ENCODE results near the gene ONECUT3. TPM values are rescaled to one million over a fixed set of nuclear protein-coding genes. Genes with fewer than 3 reads are reported as not detected.
"Not testable (repeated sequence)": the region's sequence is repeated elsewhere in the genome, so short reads cannot be mapped to it uniquely, and the experiment has no call there.

ONECUT3 gene
- total and polyA plus RNA-seq, 2 donors: under 0.01 to 0.02 TPM

DNA sequence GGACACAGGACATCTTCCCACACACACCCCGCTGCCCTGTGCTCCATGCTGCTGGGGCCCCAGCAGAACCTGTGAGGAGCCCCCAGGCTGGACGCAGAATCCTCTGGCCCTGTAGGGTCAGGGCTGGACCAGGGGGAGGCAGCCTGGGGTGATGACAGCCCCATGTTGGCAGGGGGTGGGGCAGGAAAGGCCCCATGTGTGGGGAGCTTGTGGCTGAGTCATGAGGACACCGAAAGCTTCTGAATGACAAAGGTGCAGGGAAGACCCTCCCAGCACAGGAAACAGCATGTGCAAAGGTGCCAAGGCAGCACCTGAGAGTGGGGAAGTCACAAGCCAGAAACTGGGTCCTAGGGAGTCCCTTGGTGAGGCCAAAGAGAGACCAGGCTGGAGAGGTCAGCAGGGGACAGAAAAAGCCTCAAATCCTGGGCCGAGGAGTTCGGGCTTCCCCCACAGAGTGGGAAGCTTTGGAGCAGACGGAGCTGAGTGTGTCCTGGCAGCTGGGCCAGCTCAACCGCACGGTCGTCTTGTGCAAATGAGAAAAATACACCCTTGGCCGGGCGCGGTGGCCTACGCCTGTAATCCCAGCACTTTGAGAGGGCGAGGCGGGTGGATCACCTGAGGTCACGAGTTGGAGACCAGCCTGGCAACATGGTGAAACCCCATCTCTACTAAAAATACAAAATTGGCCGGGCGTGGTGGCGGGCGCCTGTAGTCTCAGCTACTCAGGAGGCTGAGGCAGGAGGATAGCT lies 41.3 kb downstream of the ONECUT3 start:
- H3K4me1 ChIP-seq (ENCODE audit: control insufficient read depth in 2 of 2, insufficient read depth in 2 of 2, low read length in 2 of 2): peaks cover 4% of the 10 kb centered on the region in 2 donors
- DNase-seq (ENCODE audit: low read depth in 6 of 9, low spot score in 9 of 9): no peak
- 87% methylated on average over 20 of the region's 20 CpGs for WGBS
- no peak overlapping the region for H3K27ac ChIP-seq (ENCODE audit: low read depth in 1 of 2, low read length in 1 of 2)
- H3K4me3 ChIP-seq (ENCODE audit: low read length in 2 of 2): no peak overlapping the region
- H3K27me3 ChIP-seq (ENCODE audit: control insufficient read depth in 2 of 2, insufficient read depth in 1 of 2, low read length in 1 of 2): peaks cover 3 to 59% of the 10 kb centered on the region in 2 donors
- H3K9me3 ChIP-seq (ENCODE audit: control insufficient read depth in 2 of 2, insufficient read depth in 1 of 2, low read length in 1 of 2): peaks cover 0 to 7% of the 10 kb centered on the region in 2 donors
- peaks cover 0 to 2% of the 10 kb centered on the region in 2 donors for H3K36me3 ChIP-seq (ENCODE audit: control insufficient read depth in 2 of 2, insufficient read depth in 2 of 2, low read length in 1 of 2)

DNA sequence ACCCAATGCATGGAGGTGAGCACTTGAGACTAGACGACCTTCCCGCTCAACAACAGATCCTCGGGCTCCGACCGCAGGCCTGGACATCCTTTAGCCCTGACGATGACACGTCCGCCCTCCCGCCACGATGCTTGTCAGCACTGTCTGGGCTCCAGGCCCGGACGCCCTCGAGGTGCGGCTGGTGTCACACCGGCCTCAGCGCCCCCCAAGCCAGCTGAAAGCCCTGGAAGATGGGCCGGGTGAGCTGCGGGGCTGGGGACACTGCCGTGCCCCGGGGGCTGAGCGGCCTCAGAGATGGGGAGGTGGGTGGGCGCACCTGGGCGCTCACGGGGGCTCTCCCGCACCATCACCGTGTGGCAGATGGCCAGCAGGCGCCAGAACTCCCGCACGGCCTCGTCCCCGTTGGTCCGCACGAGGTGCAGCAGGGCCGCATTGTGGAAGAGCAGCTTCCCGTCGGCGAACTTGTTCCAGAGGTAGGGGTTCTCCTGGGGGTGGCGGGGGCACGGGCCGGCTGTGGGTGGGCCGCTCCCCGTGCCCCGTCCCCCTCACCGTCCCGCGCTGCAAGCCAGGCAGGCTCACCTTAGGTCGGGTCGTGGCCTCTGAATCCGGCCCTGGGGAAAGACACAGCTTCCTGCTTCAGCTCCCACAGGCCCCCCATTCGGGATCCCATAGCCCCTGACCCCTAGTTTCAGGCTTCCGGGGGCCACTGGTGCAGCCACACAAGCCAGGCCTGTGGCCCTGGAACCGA lies 43.3 kb downstream of the ONECUT3 start:
- peaks cover 4% of the 10 kb centered on the region in 2 donors for H3K4me1 ChIP-seq (ENCODE audit: control insufficient read depth in 2 of 2, insufficient read depth in 2 of 2, low read length in 2 of 2)
- 78% methylated on average over 52 of the region's 52 CpGs for WGBS
- DNase-seq (ENCODE audit: low read depth in 6 of 9, low spot score in 9 of 9): no peak
- H3K4me3 ChIP-seq (ENCODE audit: low read length in 2 of 2): no peak overlapping the region
- peaks cover 0 to 44% of the 10 kb centered on the region in 2 donors for H3K27me3 ChIP-seq (ENCODE audit: control insufficient read depth in 2 of 2, insufficient read depth in 1 of 2, low read length in 1 of 2)
- no peak overlapping the region for H3K27ac ChIP-seq (ENCODE audit: low read depth in 1 of 2, low read length in 1 of 2)
- H3K36me3 ChIP-seq (ENCODE audit: control insufficient read depth in 2 of 2, insufficient read depth in 2 of 2, low read length in 1 of 2): peaks cover 0 to 12% of the 10 kb centered on the region in 2 donors
- peaks cover 0 to 1% of the 10 kb centered on the region in 2 donors for H3K9me3 ChIP-seq (ENCODE audit: control insufficient read depth in 2 of 2, insufficient read depth in 1 of 2, low read length in 1 of 2)

DNA sequence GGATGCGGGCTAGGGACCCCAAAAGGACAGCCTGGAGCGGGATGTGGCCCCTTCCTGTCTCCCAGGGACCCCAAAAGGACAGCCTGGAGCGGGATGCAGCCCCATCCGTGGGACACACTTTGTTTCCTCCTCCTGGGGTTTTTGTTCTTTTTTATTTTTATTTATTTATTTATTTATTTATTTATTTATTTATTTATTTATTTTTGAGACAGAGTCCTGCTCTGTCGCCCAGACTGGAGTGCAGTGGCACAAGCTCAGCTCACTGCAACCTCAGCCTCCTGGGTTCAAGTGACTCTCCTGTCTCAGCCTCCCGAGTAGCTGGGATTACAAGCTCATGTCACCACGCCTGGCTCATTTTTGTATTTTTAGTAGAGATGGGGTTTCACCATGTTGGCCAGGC lies 44.0 kb downstream of the ONECUT3 start:
- H3K4me3 ChIP-seq (ENCODE audit: low read length in 2 of 2); H3K27ac ChIP-seq (ENCODE audit: low read depth in 1 of 2, low read length in 1 of 2); H3K9me3 ChIP-seq (ENCODE audit: control insufficient read depth in 2 of 2, insufficient read depth in 1 of 2, low read length in 1 of 2); H3K4me1 ChIP-seq (ENCODE audit: control insufficient read depth in 2 of 2, insufficient read depth in 2 of 2, low read length in 2 of 2); DNase-seq (ENCODE audit: low read depth in 6 of 9, low spot score in 9 of 9): not testable (repeated sequence)
- Histone ChIP-seq H3K27me3 (ENCODE audit: control insufficient read depth in 2 of 2, insufficient read depth in 1 of 2, low read length in 1 of 2) (peaks cover 0 to 38% of the 10 kb centered on the region in 2 donors), H3K36me3 (ENCODE audit: control insufficient read depth in 2 of 2, insufficient read depth in 2 of 2, low read length in 1 of 2) (peaks cover 0 to 12% of the 10 kb centered on the region in 2 donors)
- 96% methylated on average over 7 of the region's 7 CpGs for WGBS

DNA sequence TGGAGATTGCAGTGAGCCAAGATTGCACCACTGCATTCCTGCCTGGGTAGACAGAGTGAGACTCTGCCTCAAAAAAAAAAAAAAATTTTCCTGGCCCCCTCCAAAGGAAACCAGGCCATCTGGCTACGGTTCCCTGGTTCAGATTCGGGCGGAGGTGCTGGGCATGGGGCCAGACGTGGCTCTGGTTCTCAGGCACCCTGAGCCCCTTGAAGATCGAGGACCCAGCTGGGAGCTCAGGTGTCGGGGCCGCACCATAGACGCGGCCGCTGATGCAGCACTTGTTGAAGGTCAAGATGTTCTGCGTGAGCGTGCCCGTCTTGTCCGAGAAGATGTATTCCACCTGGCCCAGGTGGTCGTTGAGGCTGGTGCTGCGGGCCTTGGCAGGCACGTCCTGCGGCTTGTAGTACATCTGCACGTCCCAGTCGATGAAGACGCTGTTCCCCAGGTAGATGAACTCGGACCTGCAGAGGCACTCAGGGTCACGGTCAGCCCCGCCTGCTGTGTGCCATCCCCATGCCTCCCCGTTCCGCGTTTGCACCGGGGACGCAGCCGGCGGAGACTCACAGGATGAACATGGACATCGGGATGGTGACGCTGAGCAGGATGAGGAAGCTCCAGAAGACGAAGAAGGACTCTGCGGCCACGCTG lies 46.5 kb downstream of the ONECUT3 start:
- H3K27me3 ChIP-seq (ENCODE audit: control insufficient read depth in 2 of 2, insufficient read depth in 1 of 2, low read length in 1 of 2): peaks cover 0 to 23% of the 10 kb centered on the region in 2 donors
- DNase-seq (ENCODE audit: low read depth in 6 of 9, low spot score in 9 of 9): no peak
- WGBS: 94% methylated on average over 36 of the region's 36 CpGs
- H3K27ac ChIP-seq (ENCODE audit: low read depth in 1 of 2, low read length in 1 of 2): no peak overlapping the region
- H3K9me3 ChIP-seq (ENCODE audit: control insufficient read depth in 2 of 2, insufficient read depth in 1 of 2, low read length in 1 of 2): peaks cover 0 to 1% of the 10 kb centered on the region in 2 donors
- H3K4me3 ChIP-seq (ENCODE audit: low read length in 2 of 2): no peak overlapping the region
- peaks cover 0 to 20% of the 10 kb centered on the region in 2 donors for H3K36me3 ChIP-seq (ENCODE audit: control insufficient read depth in 2 of 2, insufficient read depth in 2 of 2, low read length in 1 of 2)
- H3K4me1 ChIP-seq (ENCODE audit: control insufficient read depth in 2 of 2, insufficient read depth in 2 of 2, low read length in 2 of 2): peaks cover 4% of the 10 kb centered on the region in 2 donors

DNA sequence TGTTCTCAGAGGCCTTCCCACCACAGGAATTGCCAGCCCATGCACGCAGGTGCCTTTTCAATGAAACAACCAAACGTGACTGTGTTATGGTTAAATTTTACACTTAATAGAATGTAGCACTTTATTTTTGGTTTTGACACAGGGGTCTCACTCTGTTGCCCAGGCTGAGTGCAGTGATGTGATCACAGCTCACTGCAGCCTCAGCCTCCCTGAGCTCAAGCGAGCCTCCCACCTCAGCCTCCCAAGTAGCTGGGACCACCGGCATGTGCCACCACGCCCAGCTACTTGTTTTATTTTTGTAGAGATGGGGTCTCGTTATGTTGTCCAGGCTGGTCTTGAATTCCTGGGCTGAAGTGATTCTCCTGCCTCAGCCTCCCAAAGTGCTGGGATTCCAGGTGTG lies 51.6 kb downstream of the ONECUT3 start:
- WGBS: 99% methylated on average over 6 of the region's 6 CpGs
- Histone ChIP-seq H3K4me1 (ENCODE audit: control insufficient read depth in 2 of 2, insufficient read depth in 2 of 2, low read length in 2 of 2) (no peaks in the 10 kb centered on the region), H3K4me3 (ENCODE audit: low read length in 2 of 2) (no peak overlapping the region), H3K36me3 (ENCODE audit: control insufficient read depth in 2 of 2, insufficient read depth in 2 of 2, low read length in 1 of 2) (peaks cover 0 to 24% of the 10 kb centered on the region in 2 donors), H3K27me3 (ENCODE audit: control insufficient read depth in 2 of 2, insufficient read depth in 1 of 2, low read length in 1 of 2) (peaks cover 0 to 2% of the 10 kb centered on the region in 2 donors), H3K9me3 (ENCODE audit: control insufficient read depth in 2 of 2, insufficient read depth in 1 of 2, low read length in 1 of 2) (peaks cover 0 to 1% of the 10 kb centered on the region in 2 donors), H3K27ac (ENCODE audit: low read depth in 1 of 2, low read length in 1 of 2) (no peak overlapping the region)
- no peak for DNase-seq (ENCODE audit: low read depth in 6 of 9, low spot score in 9 of 9)

- Histone ChIP-seq H3K4me1 (ENCODE audit: control insufficient read depth in 2 of 2, insufficient read depth in 2 of 2, low read length in 2 of 2) (no peaks in the 10 kb centered on the region), H3K4me3 (ENCODE audit: low read length in 2 of 2) (no peak overlapping the region), H3K27ac (ENCODE audit: low read depth in 1 of 2, low read length in 1 of 2) (no peak overlapping the region), H3K36me3 (ENCODE audit: control insufficient read depth in 2 of 2, insufficient read depth in 2 of 2, low read length in 1 of 2) (peaks cover 0 to 17% of the 10 kb centered on the region in 2 donors), H3K9me3 (ENCODE audit: control insufficient read depth in 2 of 2, insufficient read depth in 1 of 2, low read length in 1 of 2) (no peaks in the 10 kb centered on the region), H3K27me3 (ENCODE audit: control insufficient read depth in 2 of 2, insufficient read depth in 1 of 2, low read length in 1 of 2) (peaks cover 0 to 2% of the 10 kb centered on the region in 2 donors)
- 96% methylated on average over 24 of the region's 24 CpGs for WGBS
- no peak for DNase-seq (ENCODE audit: low read depth in 6 of 9, low spot score in 9 of 9)
These were observed 52.3 kb downstream of the ONECUT3 start for GRCh38 chr19:1805401-1806183.

- Histone ChIP-seq H3K9me3 (ENCODE audit: control insufficient read depth in 2 of 2, insufficient read depth in 1 of 2, low read length in 1 of 2) (no peaks in the 10 kb centered on the region), H3K27ac (ENCODE audit: low read depth in 1 of 2, low read length in 1 of 2) (no peak overlapping the region), H3K36me3 (ENCODE audit: control insufficient read depth in 2 of 2, insufficient read depth in 2 of 2, low read length in 1 of 2) (peaks cover 0 to 17% of the 10 kb centered on the region in 2 donors), H3K27me3 (ENCODE audit: control insufficient read depth in 2 of 2, insufficient read depth in 1 of 2, low read length in 1 of 2) (peaks cover 0 to 4% of the 10 kb centered on the region in 2 donors), H3K4me1 (ENCODE audit: control insufficient read depth in 2 of 2, insufficient read depth in 2 of 2, low read length in 2 of 2) (peaks cover 0 to 2% of the 10 kb centered on the region in 2 donors), H3K4me3 (ENCODE audit: low read length in 2 of 2) (no peak overlapping the region)
- DNase-seq (ENCODE audit: low read depth in 6 of 9, low spot score in 9 of 9): no peak
- 94% methylated on average over 45 of the region's 45 CpGs for WGBS
These were observed 53.1 kb downstream of the ONECUT3 start for GRCh38 chr19:1806184-1807029.

Data from thymus (tissue), 11 donors.